ENCODE data around the gene ICOS. TPM values are rescaled to one million over a fixed set of nuclear protein-coding genes. Genes with fewer than 3 reads are reported as not detected.

ICOS gene
- total and polyA plus RNA-seq, 2 of the 4 experiments (the other 2 are of a cell fraction), result not detected

GRCh38 chr2:203897544-203897943 is 39.0 kb upstream of the ICOS start:
- no peak overlapping the region for H3K23ac ChIP-seq (ENCODE audit: low read depth, low read length)
- no peak overlapping the region for H3K14ac ChIP-seq (replicated peaks; ENCODE audit: low read depth, low read length)
- BruUV-seq (replicated peaks), result no TSS peak
- no peaks in the 10 kb centered on the region for H4K20me1 ChIP-seq (ENCODE audit: insufficient read depth, low read length)
- no peak overlapping the region for H3K18ac ChIP-seq (ENCODE audit: low read depth, low read length)
- in situ Hi-C loops (cut with MboI; ENCODE audit: low sequenced_read_pairs) (no loop called here), intact Hi-C loops (cut with micrococcal nuclease) (no loop called here), dilution Hi-C loops (cut with HindIII; ENCODE audit: low sequenced_read_pairs, unreplicated experiment) (no loop called here)
- no peak overlapping the region for H2BK5ac ChIP-seq (ENCODE audit: low read depth, low read length, poor library complexity, severe bottlenecking)
- no peak overlapping the region for H4K5ac ChIP-seq (ENCODE audit: low read depth, low read length)
- TF ChIP-seq MAFK (IDR thresholded peaks at IDR 0.05; ENCODE audit: low read depth, low read length), result no peak
- no peak for TF ChIP-seq USF2 (IDR thresholded peaks at IDR 0.05; ENCODE audit: low read depth, low read length)
- TF ChIP-seq MAZ (IDR thresholded peaks at IDR 0.05; ENCODE audit: borderline replicate concordance, low read depth, low read length), result no peak
- TF ChIP-seq BHLHE40 (IDR thresholded peaks at IDR 0.05; ENCODE audit: low read depth, low read length), result no peak
- no peak for TF ChIP-seq NFE2L2 (IDR thresholded peaks at IDR 0.05; ENCODE audit: low read depth, low read length)
- TF ChIP-seq CEBPB (IDR thresholded peaks at IDR 0.05; ENCODE audit: low read depth, low read length), result no peak
- no peak for TF ChIP-seq CHD1 (IDR thresholded peaks at IDR 0.05; ENCODE audit: low read depth, low read length)
- TF ChIP-seq RFX5 (IDR thresholded peaks at IDR 0.05; ENCODE audit: low read depth, low read length), result no peak
- TF ChIP-seq SMC3 (IDR thresholded peaks at IDR 0.05; ENCODE audit: low read depth, low read length), result no peak
- no peak for TF ChIP-seq RCOR1 (IDR thresholded peaks at IDR 0.05; ENCODE audit: insufficient replicate concordance, low read length)
- TF ChIP-seq MXI1 (IDR thresholded peaks at IDR 0.05; ENCODE audit: borderline replicate concordance, low read depth, low read length), result no peak
- no peaks in the 10 kb centered on the region for H3K9me1 ChIP-seq (ENCODE audit: insufficient read depth, low read length)
- H3K79me1 ChIP-seq (ENCODE audit: low read depth in 1 of 2, low read length in 2 of 2), result no peaks in the 10 kb centered on the region
- 0 out of 2 replicates have a peak, but pooled peaks cover 3% of the 10 kb centered on the region for H3K9me3 ChIP-seq (ENCODE audit: control insufficient read depth, insufficient read depth, low read length)
- no peak overlapping the region for H2AFZ ChIP-seq (replicated peaks; ENCODE audit: low read length, poor library complexity)
- ATAC-seq (ENCODE audit: low read depth) (no peak), DNase-seq (no peak)
- no peak overlapping the region for H3K56ac ChIP-seq (ENCODE audit: extremely low read depth, insufficient read depth, low read length)
- H4K91ac ChIP-seq (ENCODE audit: insufficient read depth, low read depth, low read length), result no peak overlapping the region
- no peak overlapping the region for H4K8ac ChIP-seq (ENCODE audit: low read depth in 2 of 2, low read length in 2 of 2)
- H3K4me1 ChIP-seq (ENCODE audit: control insufficient read depth, insufficient read depth, low read length), result no peaks in the 10 kb centered on the region
- no peaks in the 10 kb centered on the region for H3K36me3 ChIP-seq (ENCODE audit: control insufficient read depth, insufficient read depth, low read length)
- ChIA-PET POLR2A (ENCODE audit: unreplicated experiment) (no interaction called here), CTCF (interaction anchor here (0.6 to 1.0 kb wide), 2 partner anchors 12 to 22 kb away, joined by 3 to 4 read pairs; no protein-coding TSS in a partner anchor)
- H2BK15ac ChIP-seq (ENCODE audit: low read depth, low read length), result no peak overlapping the region
- no peak overlapping the region for H3K9ac ChIP-seq (ENCODE audit: low read depth, low read length)
- H3K27me3 ChIP-seq (ENCODE audit: control insufficient read depth, insufficient read depth, low read length), result peaks cover 16% of the 10 kb centered on the region
- no peak overlapping the region for H3K4me3 ChIP-seq (ENCODE audit: insufficient read depth, low read depth, low read length)
- H2BK20ac ChIP-seq (ENCODE audit: low read depth, low read length), result no peak overlapping the region
- H3K4ac ChIP-seq (ENCODE audit: low read depth, low read length), result no peak overlapping the region
- WGBS, 2 experiments (ENCODE audit: extremely low coverage in 2 of 2, insufficient read length in 1 of 2), result no CpG with 5 or more reads among the region's 2 CpGs
- H2AK5ac ChIP-seq (ENCODE audit: low read depth, low read length), result no peak overlapping the region
- H2AK9ac ChIP-seq (replicated peaks; ENCODE audit: low read depth, low read length, poor library complexity), result no peak overlapping the region
- H3K4me2 ChIP-seq (ENCODE audit: low read depth, low read length), result no peak overlapping the region
- no peak overlapping the region for H2BK120ac ChIP-seq (ENCODE audit: low read depth, low read length)
- H3K27ac ChIP-seq (ENCODE audit: insufficient read depth, low read length), result no peak overlapping the region

All from IMR-90 (cell line).